HUDEP-2 (cell line): ENCODE results near the gene ATP5F1D.

ENCODE experiments used
- DNase-seq, 76 experiments: peaks; one replicate each; lab custom pipeline; 2025; ENCODE audit not compliant: unreplicated experiment in 76 of 76; lab: John Stamatoyannopoulos, UW

The ATP5F1D gene

GRCh38 chr19:1220477-1220930 is 21.0 kb upstream of the ATP5F1D start:
- DNase-seq, result no peak

- peak in 2 of 76 experiments; percentile 30 to 31 for DNase-seq
Measured at GRCh38 chr19:1220976-1221903, 20.3 kb upstream of the ATP5F1D start.

GRCh38 chr19:1221904-1222255 is 19.7 kb upstream of the ATP5F1D start:
- DNase-seq, result no peak

DNA sequence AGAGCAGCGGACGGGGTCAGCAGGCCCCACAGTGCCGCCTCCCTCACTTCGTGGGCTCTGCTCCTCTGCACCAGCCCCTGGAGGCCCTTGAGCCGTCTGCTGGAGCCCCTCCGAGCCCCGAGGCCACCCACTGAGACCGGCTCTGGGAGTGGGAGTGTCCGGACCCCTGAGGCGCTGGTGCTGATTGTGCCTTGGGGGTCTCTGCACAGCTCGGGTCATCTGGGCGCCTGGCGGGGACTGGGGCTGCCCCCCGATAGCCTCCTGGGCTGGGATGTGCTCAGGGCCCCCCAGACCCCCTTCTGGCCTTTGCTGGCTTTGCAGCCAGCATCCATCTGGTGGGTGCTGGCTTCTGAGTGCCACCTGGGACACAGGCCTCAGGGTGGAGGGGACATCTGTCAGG is 19.2 kb upstream of the ATP5F1D start:
- DNase-seq, result no peak

DNA sequence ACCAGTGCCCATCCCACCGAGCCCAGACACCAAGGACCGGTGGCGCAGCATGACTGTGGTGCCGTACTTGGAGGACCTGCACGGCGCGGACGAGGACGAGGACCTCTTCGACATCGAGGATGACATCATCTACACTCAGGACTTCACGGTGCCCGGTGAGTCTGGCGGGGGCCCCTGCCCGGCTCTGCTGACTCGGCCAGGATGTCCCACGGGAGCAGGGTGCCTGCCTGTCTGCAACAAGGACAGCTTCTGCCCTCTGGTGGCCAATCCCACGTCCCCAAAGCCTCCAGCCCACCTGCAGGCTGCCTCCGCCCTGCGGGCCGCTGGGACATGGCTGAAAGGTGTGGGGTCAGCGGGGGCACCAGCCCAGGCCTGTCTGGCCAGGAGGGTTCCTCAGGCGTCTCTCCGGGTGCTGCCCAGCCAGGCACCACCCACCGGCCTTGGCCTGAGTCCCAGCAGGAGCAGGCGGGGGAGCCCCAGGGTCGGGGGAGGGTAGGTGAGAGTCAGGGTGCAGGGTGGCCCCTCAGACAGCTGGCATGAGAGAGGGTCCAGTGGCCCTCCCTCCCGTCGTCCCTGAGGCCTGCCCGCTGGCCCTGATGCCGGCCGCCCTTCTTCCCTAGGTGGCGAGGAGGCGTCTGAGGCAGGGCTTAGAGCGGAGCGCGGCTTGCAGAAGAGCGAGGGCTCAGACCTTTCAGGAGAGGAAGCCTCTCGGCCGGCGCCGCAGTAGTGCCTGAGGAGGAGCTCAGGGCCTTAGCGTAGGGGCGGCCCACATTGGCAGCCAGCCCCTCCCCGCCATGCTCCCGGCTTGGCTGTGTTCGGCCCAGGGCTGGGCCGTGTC is 18.3 kb upstream of the ATP5F1D start:
- peak in 7 of 76 experiments; percentile 22 to 32 (median 27) for DNase-seq

DNA sequence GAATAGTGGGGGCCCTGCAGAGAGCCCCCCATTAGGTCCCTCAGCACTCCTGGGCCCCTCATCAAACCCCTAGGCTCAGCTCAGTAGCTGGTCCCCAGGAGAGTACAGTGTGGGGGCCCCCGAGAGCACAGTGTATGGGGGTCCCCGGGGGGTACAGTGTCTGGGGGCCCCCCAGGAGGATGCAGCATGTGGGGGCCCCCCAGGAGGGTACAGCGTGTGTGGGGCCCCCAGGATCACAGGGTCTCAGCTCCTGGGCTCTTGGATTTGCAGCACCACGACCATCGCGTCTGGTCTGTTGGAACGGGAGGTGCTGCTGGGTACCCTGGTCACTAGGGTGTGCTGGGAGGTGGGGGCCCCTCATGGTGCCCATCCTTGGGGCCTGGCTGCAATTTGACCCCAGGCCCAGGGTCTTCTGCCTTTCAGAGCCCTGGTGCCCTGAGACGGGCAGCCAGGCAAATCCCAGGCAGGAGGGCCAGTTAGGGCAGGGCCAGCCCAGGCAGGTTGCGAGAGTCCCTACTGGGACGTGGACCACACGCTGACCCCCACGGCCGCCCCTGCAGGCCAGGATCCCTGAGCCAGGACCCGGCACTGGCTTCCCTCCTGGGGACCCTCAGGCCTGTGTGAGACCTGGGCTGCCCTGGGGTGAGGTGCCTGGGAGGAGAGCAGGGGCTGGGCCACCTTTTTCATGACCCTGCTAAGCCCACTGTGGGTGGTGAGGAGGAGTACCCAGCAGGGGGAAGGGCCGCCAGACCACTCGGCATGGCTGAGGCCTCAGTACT is 17.3 kb upstream of the ATP5F1D start:
- no peak for DNase-seq

GRCh38 chr19:1224847-1225246 is 16.7 kb upstream of the ATP5F1D start:
- DNase-seq, result no peak

GRCh38 chr19:1225440-1226226 is 15.9 kb upstream of the ATP5F1D start:
- DNase-seq, result no peak

DNA sequence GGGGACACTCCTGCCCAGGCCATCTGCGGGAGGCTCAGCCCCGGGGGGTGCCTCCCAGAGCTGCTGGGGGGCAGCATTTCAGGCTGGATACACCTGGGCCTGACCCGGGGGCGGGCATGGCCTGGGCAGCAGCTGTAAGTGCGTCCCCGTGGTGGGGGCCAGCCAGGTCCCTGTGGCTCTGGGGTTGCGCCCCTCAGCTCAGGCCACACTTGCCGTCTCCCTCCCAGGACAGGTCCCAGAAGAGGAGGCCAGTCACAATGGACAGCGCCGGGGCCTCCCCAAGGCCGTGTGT is 15.4 kb upstream of the ATP5F1D start:
- no peak for DNase-seq

DNA sequence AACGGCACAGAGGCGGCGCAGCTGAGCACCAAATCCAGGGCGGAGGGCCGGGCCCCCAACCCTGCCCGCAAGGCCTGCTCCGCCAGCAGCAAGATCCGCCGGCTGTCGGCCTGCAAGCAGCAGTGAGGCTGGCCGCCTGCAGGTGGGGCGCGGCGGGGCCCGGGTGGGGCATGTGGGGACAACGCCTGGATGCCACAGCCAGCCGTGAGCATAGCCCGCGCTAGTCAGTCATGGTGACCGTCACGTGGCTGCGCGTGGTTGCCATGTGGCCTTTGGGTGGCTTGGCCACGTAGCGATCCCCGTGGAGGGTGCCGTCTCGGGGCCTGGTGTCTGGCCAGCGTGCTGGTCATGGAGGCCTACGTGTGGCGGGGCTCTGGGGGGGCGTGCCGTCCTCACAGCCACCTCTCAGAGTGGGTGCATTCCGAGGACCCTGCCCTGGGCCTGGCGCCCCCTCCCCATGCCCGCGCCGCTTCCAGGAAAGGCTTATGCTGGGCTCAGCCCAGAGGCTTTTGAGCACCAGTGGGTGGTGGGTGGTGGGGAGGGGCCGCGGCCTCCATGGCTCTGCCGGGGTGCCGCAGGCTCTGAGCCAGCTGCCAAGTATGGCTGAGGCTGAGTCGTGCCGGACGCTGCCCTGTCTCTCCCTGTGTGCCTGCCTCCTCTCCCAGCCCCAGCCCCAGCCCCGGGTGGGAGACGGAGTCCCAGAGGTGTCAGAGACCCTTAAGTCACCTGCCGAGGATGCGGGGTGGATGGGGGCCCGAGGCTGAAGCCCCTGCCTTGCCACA is 14.8 kb upstream of the ATP5F1D start:
- no peak for DNase-seq

- DNase-seq, result peak in 51 of 76 experiments; percentile 22 to 86 (median 55)
Measured at GRCh38 chr19:1227304-1228054, 14.1 kb upstream of the ATP5F1D start.

DNA sequence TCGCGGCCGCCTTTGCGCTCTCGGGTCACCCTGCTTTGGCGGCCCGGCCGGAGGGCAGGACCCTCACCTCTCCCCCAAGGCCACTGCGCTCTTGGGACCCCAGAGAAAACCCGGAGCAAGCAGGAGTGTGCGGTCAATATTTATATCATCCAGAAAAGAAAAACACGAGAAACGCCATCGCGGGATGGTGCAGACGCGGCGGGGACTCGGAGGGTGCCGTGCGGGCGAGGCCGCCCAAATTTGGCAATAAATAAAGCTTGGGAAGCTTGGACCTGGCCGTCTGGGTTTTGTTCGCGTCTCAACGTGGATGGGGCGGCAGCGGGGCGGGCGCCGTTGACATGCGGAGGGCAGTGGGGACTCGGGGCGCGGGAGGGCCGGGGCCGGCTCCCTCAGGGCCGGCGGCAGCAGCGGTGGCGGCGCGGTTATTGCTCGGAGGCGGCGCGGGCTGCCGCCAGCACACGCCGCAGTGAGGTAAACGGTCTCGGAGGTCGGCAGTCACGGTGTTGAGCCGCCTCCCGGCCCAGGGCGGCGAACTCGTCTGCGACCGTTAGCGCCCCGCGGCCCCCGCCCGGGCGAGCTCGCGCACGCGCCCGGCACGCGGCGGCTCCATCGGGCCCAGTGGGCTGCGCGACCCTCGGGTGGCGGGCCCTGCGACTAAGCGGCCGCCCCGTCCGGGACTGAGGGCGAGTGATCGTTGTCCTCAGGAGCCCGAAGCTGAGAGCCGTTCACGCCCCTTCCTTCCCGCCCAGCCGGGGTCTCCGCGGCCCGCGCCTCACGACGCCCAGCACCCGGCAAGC is 13.2 kb upstream of the ATP5F1D start:
- no peak for DNase-seq

DNA sequence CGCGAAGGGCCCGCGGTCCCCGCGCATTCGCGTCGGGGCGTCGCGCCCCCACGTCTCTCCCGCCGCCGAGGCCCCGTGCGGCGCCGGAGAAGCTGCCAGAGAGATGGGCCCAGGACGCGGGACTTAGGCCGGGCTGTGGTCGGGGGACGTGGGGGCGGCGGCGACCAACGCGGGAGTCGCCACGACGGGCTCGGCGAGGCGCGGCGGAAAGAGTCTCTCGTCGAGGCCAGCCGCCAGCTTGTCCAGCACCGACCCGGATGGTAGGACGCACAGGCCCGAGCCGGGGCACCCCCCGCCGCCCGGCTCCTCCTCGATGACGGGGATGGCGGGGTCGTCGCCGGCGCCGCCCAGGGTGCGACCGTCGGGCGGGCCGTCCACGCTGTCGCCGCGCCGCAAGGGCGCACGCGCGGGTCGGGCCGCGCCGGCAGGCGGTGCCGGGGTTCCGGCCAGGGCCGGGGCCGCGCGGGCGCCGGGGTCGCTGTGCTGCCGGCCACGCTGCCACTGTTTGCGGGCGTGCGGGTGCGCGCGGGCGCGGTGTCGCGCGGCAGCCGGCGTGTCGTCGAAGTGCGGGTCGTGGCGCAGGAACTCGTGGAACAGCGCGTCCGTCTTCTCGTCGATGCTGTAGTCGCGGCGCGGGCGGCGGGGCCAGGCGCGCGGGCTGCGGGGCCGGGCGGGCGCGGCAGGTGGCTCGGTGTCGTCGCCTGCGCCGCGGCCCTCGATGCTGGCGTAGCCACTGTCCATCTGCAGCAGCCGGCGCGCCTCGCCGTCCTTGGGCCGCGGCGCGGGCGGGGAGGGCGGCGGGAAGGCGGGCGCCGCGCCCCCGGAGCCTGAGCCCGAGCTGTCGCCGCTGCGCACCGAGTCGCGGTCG is 12.3 kb upstream of the ATP5F1D start:
- DNase-seq, result no peak

- DNase-seq, result no peak
Measured at GRCh38 chr19:1229924-1230782, 11.4 kb upstream of the ATP5F1D start.

DNA sequence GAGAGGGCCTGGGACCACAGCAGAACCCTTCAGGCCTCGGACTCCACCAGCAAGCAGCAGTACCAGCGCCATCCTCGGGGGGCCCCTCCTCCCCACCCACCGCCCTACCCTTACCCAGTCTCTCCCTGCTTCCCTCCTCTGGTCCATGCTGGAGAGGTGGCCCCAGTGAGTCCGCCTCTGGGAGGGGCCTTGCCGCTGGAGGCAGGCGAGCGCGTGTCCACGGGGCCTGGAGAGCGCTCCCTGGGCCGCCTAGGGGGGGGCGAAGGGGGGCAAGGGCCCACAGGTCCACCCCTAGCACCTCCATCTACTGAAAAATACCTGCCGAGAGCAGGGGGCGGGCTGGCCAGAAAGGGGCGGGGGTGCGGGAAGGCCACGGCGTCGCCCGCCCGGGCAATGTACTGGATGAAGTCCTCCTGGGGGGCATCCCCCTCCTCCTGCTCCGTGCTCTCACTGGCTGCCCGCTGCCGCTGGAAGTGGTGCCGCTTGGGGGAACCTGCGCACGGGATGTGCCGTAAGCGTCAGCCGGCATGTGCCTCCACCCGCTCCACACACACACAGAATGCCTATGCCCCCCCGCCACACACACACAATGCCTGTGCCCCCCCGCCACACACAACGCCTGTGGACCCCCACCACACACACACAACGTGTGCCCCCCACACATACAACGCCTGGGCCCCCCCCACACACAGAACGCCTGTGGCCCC is 10.6 kb upstream of the ATP5F1D start:
- DNase-seq, result no peak
